Measurements from ENCODE around the gene CES3.

Gene CES3

DNA sequence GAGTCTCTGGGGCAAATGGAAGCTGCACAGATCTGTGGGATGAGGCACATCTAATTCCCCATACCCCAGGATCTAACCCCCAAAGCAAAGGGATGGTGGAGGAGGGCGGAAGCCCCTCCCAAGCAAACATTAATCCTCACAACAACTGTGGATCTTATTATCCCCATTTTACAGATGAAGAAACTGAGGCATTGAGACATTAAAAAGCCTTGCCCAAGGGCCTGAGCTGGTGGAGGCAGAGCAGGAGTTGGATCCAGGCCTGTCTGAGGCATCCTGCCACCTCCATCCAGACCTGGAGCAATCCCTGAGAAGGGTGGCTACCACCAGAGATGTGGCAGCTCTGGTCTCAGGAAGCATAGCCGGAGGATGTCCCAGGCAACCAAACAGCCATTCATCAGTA lies 50.2 kb downstream of the CES3 start:
- DNase-seq = no peak

DNA sequence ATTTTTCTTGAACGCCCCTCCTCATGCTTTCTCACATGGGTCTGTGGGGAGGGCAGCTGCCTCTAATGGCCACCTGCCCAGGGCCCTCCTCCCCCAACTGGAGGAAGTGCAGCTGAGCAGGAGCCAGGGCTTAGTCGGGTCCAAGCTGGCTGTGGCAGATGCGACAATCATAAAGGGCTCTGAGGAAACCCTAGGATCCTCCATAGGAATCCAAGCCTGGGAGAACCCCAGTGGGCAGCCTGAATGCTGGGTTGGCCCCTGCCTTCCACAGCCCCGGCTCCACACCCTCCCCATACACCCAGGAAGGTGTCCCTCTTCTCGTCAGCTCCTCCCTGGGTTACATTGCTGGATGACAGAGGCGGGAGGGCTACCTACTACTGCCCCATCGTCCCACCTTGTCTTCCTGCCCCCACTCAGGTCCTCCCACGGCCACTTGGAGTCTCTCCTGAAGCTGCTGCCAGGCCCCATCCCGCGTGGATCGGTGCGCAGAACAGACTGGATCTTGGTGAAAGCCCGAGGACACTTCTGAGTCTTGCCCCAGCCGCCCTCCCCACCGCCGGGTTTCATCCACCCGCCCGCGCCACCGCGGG lies 52.3 kb downstream of the CES3 start:
- no peak for DNase-seq

DNA sequence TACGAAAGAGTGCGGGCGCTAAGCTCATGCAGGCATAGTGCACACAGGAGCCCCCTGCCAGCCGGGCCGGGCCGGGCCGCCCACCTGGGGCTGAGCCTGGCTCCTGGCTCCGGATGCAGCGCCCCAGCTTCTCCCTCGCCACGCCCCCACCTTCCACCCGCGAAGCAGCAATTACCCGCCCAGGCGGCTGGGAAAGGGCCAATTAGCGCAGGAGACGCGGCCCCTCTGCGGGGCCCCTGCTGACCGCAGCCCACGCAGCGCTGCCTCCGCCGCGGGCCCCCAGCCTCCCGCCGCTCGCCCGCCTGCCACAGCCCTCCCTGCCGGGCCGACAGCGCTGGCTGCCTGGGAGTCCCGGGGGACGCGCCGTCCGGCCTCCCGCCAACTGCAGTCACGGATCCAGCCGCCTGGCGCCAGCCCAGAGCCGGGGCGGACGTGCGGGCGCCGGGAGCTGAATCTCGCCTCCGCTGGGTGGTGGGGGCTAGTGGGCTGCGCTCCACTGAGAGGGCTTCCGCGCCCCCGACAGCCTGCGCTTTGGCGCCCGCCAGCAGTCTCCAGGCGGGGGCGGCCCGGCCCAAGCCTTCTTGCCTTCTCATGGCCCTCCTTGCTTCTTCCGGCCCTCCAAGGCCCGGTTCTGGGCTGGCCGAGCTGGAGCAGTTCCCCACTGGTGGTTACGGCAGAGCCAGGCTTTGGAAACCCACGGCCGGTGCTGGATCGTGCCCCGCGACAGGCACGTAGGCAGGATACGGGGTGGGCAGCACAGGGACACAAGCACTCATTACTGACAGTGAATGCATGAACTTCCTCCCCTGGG lies 53.0 kb downstream of the CES3 start:
- DNase-seq = no peak

DNA sequence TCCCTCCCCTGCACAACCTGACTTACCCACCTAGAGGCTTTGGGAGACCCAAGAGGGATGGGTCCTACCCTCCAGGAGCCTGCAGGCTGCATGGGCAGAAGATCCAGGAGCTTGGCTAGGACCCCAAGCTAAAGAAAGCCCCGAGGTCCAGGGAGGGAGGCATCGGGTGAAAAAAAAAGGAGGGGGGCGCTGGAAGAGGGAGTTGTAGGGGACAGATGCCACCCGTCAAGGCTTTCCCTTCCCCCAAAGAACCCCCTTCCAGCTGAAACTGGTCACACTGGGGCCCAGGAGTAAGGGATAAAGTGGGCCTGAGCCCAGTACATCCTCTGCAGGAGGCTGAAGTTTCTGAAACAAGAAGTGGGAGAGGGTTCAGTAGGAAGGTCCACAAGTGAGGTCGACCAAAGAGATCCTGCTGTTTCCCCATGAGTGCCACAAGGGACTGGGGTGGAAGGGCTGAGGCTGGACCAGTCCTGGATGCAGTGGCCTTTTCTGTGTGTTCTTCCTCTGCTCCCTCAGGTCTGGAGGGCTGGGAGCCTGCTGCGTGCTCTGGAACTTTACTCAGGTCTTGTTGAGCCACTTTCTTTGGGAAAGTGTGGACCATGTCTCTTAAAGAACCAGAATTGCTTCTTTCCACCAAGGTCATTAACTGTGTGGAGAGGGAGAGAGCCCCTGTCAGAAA lies 53.7 kb downstream of the CES3 start:
- DNase-seq = no peak

DNA sequence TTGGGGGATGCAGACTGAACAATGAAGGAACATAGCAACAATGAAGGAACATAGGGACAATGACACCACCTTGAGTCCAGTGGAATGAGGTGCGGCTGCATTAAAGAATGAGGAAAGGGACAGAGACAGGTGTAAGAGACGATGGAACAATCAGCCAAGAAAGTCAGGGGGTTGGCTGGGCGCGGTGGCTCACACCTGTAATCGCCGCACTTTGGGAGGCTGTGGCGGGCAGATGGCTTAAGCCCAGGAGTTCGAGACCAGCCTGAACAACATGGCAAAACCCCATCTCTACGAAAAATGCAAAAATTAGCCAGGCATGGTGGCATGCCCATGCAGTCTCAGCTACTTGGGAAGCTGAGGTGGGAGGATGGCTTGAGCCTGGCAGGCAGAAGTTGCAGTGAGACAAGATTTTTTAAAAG lies 54.3 kb downstream of the CES3 start:
- no peak for DNase-seq

DNA sequence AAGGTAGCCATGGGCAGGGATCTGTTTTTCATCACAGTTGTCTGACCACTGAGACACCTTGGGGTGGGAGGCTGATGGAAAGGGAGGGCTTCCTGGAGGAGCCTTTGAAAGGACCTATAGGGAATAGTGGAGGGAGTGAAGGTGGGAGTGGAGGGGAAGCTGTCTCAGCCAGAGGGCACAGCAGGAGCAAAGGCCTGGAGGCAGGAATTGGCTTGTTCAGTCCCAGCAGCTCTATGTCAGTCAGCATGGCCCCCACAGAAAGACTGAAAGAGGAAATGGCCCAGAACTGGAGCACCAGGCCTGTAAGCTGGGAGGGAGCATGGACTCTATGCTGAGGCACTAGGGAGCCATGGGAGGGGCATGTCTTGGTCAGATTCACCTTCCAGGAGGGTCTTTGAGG lies 55.1 kb downstream of the CES3 start:
- DNase-seq = no peak

DNA sequence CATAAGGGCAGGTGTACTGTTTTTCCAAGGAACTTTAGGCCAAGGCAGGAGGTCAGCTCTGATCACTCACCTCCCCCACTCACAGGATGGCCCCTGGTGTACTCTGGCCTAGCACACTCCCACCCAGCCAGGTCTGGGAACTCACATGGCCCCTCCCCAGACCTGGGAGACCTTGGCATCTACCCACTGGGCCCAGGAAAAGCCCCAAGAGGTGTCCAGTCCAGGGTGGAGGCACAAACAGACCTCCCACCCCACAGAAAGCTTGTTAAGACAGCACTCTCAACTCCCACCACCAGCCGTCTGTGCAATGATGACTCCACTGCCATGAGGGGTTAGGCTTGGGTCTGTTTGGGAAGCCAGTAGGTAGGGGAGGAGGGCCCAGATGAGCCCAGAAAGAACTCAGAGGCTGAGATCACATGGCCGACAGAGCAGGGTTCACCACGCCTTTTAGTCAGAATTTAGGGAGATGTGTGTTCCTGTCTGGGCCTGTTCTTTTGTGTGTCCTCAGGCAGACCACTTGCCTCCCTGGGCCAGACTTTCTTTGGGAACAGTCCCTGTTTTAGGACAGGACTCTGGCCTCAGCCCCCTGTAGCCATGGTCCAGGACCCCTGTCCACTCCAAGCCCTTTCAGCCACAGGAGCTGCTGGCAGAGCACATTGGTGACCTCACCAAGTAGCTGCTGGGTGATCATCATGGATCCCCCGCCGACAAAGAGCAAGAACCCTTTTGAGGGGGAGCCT lies 55.8 kb downstream of the CES3 start:
- DNase-seq = no peak

DNA sequence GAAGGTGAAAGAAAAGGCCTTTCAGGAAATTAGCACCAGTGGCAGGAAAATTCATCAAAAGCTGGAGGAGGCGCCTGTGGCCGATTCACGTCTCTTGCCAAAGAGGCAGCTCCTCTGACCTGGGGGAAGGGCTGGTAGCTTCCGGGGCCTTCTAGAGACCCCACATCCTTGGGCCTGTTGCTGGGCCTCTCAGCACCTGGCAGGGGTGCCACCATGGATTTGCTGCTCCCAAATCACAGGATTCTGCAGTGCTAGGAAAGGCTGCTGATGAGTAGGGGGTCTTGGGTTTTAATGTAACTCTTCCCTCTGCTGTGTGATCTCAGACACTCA lies 56.3 kb downstream of the CES3 start:
- DNase-seq = no peak

DNA sequence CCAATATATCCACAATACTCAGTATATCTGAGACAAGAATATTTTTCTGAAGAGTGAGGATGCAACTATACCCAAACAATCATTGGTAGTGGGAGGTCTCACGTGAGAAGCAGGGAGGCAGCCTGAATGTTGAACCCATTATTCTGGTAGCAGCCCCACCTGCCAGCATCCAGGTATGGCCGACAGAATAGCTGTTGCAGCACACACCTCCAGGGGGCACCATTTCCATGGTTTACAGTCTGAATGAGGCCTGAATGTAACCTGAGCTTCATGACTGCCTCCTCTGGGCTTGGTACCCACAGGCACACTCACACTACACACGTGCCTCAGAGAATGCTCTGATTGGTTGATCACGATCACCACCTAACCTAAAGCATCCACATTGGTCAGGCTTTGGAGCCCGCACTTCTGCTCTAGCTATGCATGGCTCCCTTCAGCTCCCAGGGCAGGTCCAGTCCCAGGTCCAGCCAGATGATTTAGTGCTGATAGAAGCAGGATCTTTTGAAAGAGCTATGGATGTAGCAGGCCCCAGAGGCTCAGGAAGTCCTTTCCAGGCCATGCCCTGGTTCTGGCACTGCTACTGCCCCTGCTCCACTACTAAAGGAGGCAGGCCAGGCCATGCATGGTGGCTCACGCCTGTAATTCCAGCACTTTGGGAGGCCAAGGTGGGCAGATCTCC lies 56.9 kb downstream of the CES3 start:
- DNase-seq = peak; percentile 60

DNA sequence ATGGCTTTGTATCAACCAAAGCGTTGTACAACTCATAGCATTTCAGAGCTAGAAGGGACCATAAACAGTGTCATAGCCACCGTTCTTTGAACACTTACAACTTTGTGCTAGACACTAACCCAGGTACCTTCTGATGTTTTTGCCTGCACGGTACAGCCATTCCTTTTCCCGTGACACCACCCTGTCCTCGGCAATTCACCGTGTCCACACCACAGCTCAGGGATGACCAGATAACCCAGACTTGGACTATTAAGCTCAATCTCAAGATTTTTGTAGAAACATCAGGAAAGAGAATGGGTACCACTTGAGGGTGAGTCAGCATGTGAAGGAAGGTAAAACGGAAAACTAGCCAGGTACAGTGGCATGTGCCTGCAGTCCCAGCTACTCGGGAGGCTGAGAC lies 58.1 kb downstream of the CES3 start:
- no peak for DNase-seq

DNA sequence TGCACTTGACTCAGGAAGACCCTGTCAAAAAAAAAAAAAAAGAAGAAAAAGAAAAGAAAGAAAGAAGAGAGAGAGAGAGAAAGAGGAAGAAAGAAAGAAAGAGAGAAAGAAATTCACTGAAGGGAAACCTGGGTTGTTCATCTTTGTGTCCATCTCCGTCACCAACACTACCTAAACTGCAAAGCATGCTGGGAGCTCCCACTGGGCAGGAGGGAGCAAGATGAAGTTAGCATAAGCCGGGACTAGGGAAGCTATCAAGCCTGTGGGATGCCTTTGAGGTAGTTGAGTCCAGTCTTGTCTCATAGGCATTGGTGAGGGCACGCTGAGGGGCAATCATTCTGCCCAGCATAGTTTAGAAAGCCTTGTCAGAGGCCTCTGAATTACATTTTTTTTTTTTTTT lies 60.3 kb downstream of the CES3 start:
- no peak for DNase-seq

DNA sequence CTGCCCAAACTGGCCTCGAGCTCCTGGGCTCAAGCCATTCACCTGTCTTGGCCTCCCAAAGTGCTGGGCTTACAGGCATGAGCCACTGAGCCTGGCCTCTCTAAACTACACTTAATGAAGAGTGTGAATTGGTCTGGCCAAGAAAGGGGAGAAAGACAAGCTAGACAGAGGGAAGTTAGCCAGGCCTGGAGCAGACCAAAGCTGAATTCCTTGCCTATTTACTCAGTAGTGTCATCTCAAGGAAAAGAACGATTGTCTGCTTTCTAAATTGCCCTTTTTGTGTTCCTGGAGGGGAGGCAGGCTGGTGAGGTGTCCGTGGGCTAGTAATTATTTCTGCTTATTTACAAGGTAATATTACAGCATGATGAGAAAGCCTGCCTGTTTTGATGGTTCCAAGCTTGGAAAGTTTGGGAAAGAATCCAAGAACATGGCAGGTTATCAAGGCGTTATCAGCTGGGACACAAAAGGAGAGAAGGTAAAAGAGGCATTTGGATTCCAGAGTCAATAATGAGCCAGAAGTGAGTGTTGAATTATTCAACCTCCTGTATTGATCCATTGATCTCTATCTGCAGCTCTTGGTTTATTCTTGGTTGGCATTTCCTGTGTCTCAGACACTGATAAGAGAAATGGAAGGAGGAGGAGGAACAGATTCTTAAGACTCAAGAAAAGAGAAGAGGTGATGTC lies 61.6 kb downstream of the CES3 start:
- no peak for DNase-seq

DNA sequence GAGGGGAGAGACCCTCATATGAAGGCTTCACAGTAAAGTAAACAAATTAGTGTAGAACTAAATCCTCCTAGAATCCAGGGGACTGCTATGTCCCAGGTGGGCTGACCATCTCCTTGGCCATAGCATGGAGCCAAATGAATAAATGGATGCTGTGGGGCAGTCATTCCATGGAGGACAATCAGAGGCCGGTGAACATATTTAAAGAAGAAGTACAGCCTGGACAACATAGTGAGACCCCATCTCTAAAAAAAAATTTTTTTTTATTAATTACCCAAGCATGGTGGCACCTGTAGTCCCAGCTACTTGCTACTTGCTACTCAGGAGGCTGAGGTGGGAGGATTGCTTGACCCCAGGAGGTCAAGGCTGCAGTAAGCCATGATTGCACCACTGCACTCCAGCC lies 62.6 kb downstream of the CES3 start:
- no peak for DNase-seq
